Retinal pigment epithelial cell (primary cell): ENCODE results near the gene SSB.
"Not testable (repeated sequence)": the region's sequence is repeated elsewhere in the genome, so short reads cannot be mapped to it uniquely, and the experiment has no call there.

Source experiments
- DNase-seq: peaks from one replicate; pipeline ENCODE4 v3.0.0-alpha.2; 2010; ENCODE audit warnings: low read depth
- H3K4me3 ChIP-seq: 2 replicates; pipeline ENCODE4 v1.5.1; 2011; ENCODE audit warnings: mild to moderate bottlenecking, low read length, control low read depth, moderate library complexity
- CTCF ChIP-seq: conservative IDR thresholded peaks from 2 replicates; pipeline ENCODE4 v1.5.1; 2011; ENCODE audit warnings: low read depth, low read length, control low read depth, inconsistent platforms

Gene SSB

GRCh38 chr2:169759987-169760386, 38.7 kb upstream of the SSB start:
- DNase-seq = no peak
- no peak for TF ChIP-seq CTCF
- H3K4me3 ChIP-seq = no peak overlapping the region

- DNase-seq, H3K4me3 ChIP-seq: not testable (repeated sequence)
Observed at GRCh38 chr2:169760798-169761197, 37.9 kb upstream of the SSB start.

- no peak for TF ChIP-seq CTCF
- no peak overlapping the region for H3K4me3 ChIP-seq
- no peak for DNase-seq
Observed at GRCh38 chr2:169761251-169761969, 37.3 kb upstream of the SSB start.

GRCh38 chr2:169761970-169762292, 36.7 kb upstream of the SSB start:
- DNase-seq = no peak
- H3K4me3 ChIP-seq = no peak overlapping the region
- TF ChIP-seq CTCF = no peak

- TF ChIP-seq CTCF = no peak
- peak; percentile 16 for DNase-seq
- H3K4me3 ChIP-seq = no peak overlapping the region
Observed at GRCh38 chr2:169765523-169765922, 33.1 kb upstream of the SSB start.

GRCh38 chr2:169767243-169767888, 31.3 kb upstream of the SSB start:
- DNase-seq = peak; percentile 16
- no peak overlapping the region for H3K4me3 ChIP-seq
- TF ChIP-seq CTCF = peak; percentile 78

GRCh38 chr2:169768262-169768995, 30.2 kb upstream of the SSB start:
- no peak for DNase-seq
- TF ChIP-seq CTCF = no peak

More at GRCh38 chr2:169768262-169768995, 30.2 kb upstream of the SSB start:
- peak overlapping the region; percentile 38 for H3K4me3 ChIP-seq
